RWPE2 (cell line): ENCODE data around the gene UBE3C.
"Not testable (repeated sequence)": the region's sequence is repeated elsewhere in the genome, so short reads cannot be mapped to it uniquely, and the experiment has no call there.

ENCODE experiments used
- ATAC-seq: fragments of 200-7000 bp; cut with Tn5 transposase; 3 replicates; pipeline ENCODE4 v1.9.1; 2021; ENCODE audit warnings: low read depth
- DNase-seq: peaks from one replicate; pipeline ENCODE4 v3.0.0-alpha.2; 2020; ENCODE audit warnings: low spot score
- H3K27ac ChIP-seq: fragments of 450-650 bp; 2 replicates; pipeline ENCODE4 v1.5.1; 2017; ENCODE audit warnings: mild to moderate bottlenecking; ENCODE audit not compliant: poor library complexity, severe bottlenecking
- H3K27me3 ChIP-seq: fragments of 250-450 bp; sonication (Bioruptor Pico); 2 replicates; pipeline ENCODE4 v1.5.1; 2021; ENCODE audit warnings: mild to moderate bottlenecking, moderate library complexity; ENCODE audit not compliant: insufficient read depth, poor library complexity, severe bottlenecking
- H3K36me3 ChIP-seq: fragments of 250-450 bp; sonication (Bioruptor Pico); 2 replicates; pipeline ENCODE4 v1.5.1; 2020; ENCODE audit warnings: low read depth, mild to moderate bottlenecking, moderate library complexity
- H3K4me1 ChIP-seq: fragments of 250-450 bp; sonication (Bioruptor Pico); 2 replicates; pipeline ENCODE4 v1.5.1; 2021; ENCODE audit warnings: mild to moderate bottlenecking, moderate library complexity; ENCODE audit not compliant: insufficient read depth, poor library complexity, severe bottlenecking
- H3K4me3 ChIP-seq: fragments of 250-450 bp; sonication (Bioruptor Pico); 2 replicates; pipeline ENCODE4 v1.5.1; 2021; ENCODE audit warnings: mild to moderate bottlenecking, moderate library complexity; ENCODE audit not compliant: severe bottlenecking
- H3K9me3 ChIP-seq: fragments of 250-450 bp; sonication (Bioruptor Pico); 2 replicates; pipeline ENCODE4 v1.5.1; 2021; ENCODE audit warnings: mild to moderate bottlenecking, moderate library complexity; ENCODE audit not compliant: severe bottlenecking
- TF ChIP-seq, protein P1 (sequence below): fragments of 450-650 bp; IDR thresholded peaks from one replicate; pipeline ENCODE4 v1.5.1; 2017; ENCODE audit warnings: mild to moderate bottlenecking, moderate library complexity; ENCODE audit not compliant: poor library complexity, severe bottlenecking

UBE3C gene

DNA sequence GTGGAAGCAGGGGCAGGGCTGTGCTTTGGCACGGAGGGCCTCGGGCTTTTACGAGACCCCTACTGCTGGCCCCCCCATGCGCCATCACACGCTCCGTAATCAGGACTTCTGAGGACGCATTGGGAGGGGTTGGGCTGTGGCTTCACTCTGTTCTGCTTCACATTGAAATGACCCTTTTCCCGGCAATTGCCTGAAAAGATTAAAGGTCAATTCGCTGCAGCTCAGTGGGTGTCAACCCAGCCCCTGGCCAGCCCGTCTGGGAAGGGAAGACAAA lies 41.7 kb upstream of the UBE3C start:
- DNase-seq (no peak), ATAC-seq (no peak)
- TF ChIP-seq, protein P1, sequence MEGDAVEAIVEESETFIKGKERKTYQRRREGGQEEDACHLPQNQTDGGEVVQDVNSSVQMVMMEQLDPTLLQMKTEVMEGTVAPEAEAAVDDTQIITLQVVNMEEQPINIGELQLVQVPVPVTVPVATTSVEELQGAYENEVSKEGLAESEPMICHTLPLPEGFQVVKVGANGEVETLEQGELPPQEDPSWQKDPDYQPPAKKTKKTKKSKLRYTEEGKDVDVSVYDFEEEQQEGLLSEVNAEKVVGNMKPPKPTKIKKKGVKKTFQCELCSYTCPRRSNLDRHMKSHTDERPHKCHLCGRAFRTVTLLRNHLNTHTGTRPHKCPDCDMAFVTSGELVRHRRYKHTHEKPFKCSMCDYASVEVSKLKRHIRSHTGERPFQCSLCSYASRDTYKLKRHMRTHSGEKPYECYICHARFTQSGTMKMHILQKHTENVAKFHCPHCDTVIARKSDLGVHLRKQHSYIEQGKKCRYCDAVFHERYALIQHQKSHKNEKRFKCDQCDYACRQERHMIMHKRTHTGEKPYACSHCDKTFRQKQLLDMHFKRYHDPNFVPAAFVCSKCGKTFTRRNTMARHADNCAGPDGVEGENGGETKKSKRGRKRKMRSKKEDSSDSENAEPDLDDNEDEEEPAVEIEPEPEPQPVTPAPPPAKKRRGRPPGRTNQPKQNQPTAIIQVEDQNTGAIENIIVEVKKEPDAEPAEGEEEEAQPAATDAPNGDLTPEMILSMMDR: no peak
- Histone ChIP-seq H3K36me3 (no peaks in the 10 kb centered on the region), H3K4me3 (no peak overlapping the region), H3K9me3 (no peaks in the 10 kb centered on the region), H3K4me1 (no peaks in the 10 kb centered on the region), H3K27ac (no peak overlapping the region), H3K27me3 (peaks cover 2% of the 10 kb centered on the region)

DNA sequence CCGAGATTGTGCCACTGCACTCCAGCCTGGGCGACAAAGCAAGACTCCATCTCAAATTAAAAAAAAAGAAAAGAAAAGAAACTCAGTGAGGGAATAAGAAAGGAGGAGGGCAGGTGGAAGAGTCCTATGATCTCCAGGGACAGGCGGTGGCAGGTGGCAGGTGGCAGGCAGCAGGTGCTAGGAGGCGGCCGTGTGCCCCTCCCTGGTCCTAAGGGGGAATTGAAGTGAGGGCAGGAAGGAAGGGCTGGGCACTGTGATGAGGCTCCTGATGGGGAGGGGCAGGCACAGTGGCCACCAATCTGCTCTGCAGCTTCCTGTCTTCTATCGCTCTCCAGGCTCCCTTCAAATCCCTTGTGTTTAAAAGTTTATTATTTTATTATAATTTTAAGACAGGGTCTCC lies 41.2 kb upstream of the UBE3C start:
- Histone ChIP-seq H3K27me3 (peaks cover 2% of the 10 kb centered on the region), H3K4me1 (no peaks in the 10 kb centered on the region), H3K9me3 (no peaks in the 10 kb centered on the region), H3K4me3 (no peak overlapping the region), H3K36me3 (no peaks in the 10 kb centered on the region), H3K27ac (no peak overlapping the region)
- DNase-seq (no peak), ATAC-seq (no peak)
- TF ChIP-seq, protein P1: no peak

DNA sequence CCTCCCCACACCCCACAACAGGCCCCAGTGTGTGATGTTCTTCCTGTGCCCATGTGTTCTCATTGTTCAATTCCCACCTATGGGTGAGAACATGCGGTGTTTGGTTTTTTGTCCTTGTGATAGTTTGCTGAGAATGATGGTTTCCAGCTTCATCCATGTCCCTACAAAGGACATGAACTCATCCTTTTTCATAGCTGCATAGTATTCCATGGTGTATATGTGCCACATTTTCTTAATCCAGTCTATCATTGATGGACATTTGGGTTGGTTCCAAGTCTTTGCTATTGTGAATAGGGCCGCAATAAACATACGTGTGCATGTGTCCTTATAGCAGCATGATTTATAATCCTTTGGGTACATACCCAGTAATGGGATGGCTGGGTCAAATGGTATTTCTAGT lies 38.7 kb upstream of the UBE3C start:
- H3K4me1 ChIP-seq, H3K27me3 ChIP-seq, H3K4me3 ChIP-seq, DNase-seq, H3K36me3 ChIP-seq, H3K27ac ChIP-seq, H3K9me3 ChIP-seq, ATAC-seq: not testable (repeated sequence)

DNA sequence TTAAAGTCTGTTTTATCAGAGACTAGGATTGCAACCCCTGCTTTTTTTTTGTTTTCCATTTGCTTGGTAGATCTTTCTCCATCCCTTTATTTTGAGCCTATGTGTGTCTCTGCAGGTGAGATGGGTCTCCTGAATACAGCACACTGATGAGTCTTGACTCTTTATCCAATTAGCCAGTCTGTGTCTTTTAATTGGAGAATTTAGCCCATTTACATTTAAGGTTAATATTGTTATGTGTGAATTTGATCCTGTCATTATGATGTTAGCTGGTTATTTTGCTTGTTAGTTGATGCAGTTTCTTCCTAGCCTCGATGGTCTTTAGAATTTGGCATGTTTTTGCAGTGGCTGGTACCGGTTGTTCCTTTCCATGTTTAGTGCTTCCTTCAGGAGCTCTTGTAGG lies 35.1 kb upstream of the UBE3C start:
- not testable (repeated sequence) for ATAC-seq, H3K4me3 ChIP-seq, H3K9me3 ChIP-seq, H3K27me3 ChIP-seq, H3K36me3 ChIP-seq, H3K4me1 ChIP-seq, DNase-seq, H3K27ac ChIP-seq

DNA sequence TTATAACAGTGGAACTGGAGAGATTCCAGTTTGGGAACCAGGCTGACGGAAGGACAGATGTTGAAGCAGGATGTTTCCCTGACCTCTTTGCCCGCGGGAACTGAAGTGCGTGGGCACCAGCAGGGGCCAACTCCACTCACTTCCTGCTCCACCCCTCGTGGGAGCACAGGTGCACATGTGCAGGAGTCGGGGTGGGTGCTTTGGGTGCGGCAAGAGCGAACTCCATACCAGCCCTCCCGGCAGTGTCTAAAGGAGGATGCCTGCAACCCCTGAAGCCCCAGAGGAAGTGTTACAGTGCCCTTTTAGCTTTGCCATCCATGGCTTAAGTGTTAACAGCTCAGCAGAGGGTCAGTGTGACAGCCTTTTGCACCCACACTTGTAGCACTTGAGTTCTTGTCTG lies 27.4 kb upstream of the UBE3C start:
- DNase-seq: peak; percentile 13
- no peaks in the 10 kb centered on the region for H3K36me3 ChIP-seq

DNA sequence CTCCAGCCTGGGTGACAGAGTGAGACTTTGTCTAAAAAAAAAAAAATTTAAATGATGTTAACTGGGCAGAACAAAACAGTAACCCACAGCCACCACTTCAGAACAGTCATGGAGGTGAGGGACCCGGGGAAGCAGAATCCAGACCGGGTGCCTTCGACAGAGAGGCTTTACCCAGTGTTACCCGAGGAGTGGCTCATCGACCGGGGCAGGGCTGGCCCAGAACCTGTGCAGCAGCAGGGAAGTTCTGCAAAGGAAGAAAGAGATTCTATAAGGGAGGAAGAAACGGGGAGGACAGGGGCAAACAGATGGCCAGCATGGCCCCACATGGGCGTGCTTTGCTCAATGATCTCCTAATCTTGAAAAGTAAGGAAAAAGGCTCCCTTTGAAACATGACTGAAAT lies 26.0 kb upstream of the UBE3C start:
- no peak overlapping the region for H3K27ac ChIP-seq
- ATAC-seq (no peak), DNase-seq (no peak)
- H3K27me3 ChIP-seq: peaks cover 3% of the 10 kb centered on the region
- no peak overlapping the region for H3K4me3 ChIP-seq
- H3K36me3 ChIP-seq: no peaks in the 10 kb centered on the region
- TF ChIP-seq, protein P1: no peak
- H3K9me3 ChIP-seq: no peaks in the 10 kb centered on the region
- H3K4me1 ChIP-seq: no peaks in the 10 kb centered on the region

More for the DNA sequence above, 27.4 kb upstream of the UBE3C start:
- H3K9me3 ChIP-seq: no peaks in the 10 kb centered on the region
- no peak for ATAC-seq
- peaks cover 3% of the 10 kb centered on the region for H3K27me3 ChIP-seq
- H3K27ac ChIP-seq: no peak overlapping the region
- TF ChIP-seq, protein P1: no peak
- H3K4me3 ChIP-seq: no peak overlapping the region
- H3K4me1 ChIP-seq: no peaks in the 10 kb centered on the region
